ENCODE results near the gene AATF. TPM values are rescaled to one million over a fixed set of nuclear protein-coding genes. Genes with fewer than 3 reads are reported as not detected.
A peak's percentile ranks its signal among the peaks of the same experiment; 100 is the strongest.

AATF gene
- total RNA-seq, 1 experiment from 2014 or later = 61.0 TPM

DNA sequence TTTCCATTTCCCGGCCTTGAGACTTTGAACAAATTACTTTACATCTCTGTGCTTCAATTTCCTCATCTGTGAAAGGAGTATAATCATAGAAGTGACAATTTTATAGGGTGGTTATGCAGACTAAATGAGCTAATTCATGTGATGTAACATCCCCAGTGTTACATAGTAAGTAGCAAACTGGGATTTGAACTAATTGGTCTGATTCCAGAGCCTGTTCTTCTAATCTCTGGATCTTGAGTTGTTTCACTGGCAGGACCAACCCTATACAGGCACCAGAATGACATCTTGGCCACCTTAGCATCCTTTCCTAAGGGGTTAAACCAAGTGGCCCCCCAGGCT is 77.7 kb downstream of the AATF start:
- no peak for ATAC-seq
- H3K9me3 Mint-ChIP-seq = no peaks in the 10 kb centered on the region
- CTCF ChIA-PET = no interaction called here

DNA sequence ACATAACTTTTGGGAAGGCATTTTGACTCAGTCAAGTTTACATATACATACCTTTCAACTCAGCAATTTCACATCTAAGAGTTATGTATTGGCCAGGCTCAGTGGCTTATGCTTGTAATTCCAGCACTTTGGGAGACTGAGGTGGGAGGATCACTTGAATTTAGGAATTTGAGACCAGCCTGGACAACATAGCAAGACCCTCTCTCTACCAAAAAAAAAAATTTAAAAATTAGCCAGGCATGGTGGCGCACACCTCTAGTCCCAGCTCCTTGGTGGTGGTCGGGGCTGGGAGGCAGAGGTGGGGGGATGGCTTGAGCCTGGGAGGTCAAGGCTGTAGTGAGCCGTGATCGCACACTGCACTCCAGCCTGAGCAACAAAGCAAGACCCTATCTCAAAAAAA is 79.3 kb downstream of the AATF start:
- no peak for DNase-seq (ENCODE audit: low spot score)
- ATAC-seq = no peak
- peaks cover 11% of the 10 kb centered on the region for H3K9me3 Mint-ChIP-seq
- no peaks in the 10 kb centered on the region for H3K27me3 Mint-ChIP-seq (ENCODE audit: low read depth)
- no peak overlapping the region for H3K4me3 Mint-ChIP-seq
- ChIA-PET CTCF (no interaction called here), POLR2A (interaction anchor here (0.5 kb wide), 1 partner anchor 370 kb away, joined by 3 read pairs; no protein-coding TSS in a partner anchor)
- peaks cover 5% of the 10 kb centered on the region; the same call in 1 of the 2 replicates for H3K4me1 Mint-ChIP-seq
- TF ChIP-seq ZNF121 (CRISPR knock-in tag; IDR thresholded peaks at IDR 0.05) (peak; percentile 14; the same call in 1 of the 2 replicates), OVOL2 (CRISPR knock-in tag; IDR thresholded peaks at IDR 0.05; ENCODE audit: borderline replicate concordance) (no peak)
- no peak overlapping the region for H3K27ac Mint-ChIP-seq
- peaks cover 13% of the 10 kb centered on the region for H3K36me3 Mint-ChIP-seq

More for the DNA sequence above, 77.7 kb downstream of the AATF start:
- Mint-ChIP-seq H3K4me3 (no peak overlapping the region), H3K27ac (no peak overlapping the region), H3K4me1 (peaks cover 5% of the 10 kb centered on the region; the same call in 1 of the 2 replicates), H3K36me3 (peaks cover 2% of the 10 kb centered on the region), H3K27me3 (ENCODE audit: low read depth) (no peaks in the 10 kb centered on the region)
- DNase-seq (ENCODE audit: low spot score) = no peak
- TF ChIP-seq, protein P1, sequence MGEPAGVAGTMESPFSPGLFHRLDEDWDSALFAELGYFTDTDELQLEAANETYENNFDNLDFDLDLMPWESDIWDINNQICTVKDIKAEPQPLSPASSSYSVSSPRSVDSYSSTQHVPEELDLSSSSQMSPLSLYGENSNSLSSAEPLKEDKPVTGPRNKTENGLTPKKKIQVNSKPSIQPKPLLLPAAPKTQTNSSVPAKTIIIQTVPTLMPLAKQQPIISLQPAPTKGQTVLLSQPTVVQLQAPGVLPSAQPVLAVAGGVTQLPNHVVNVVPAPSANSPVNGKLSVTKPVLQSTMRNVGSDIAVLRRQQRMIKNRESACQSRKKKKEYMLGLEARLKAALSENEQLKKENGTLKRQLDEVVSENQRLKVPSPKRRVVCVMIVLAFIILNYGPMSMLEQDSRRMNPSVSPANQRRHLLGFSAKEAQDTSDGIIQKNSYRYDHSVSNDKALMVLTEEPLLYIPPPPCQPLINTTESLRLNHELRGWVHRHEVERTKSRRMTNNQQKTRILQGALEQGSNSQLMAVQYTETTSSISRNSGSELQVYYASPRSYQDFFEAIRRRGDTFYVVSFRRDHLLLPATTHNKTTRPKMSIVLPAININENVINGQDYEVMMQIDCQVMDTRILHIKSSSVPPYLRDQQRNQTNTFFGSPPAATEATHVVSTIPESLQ (CRISPR knock-in tag; IDR thresholded peaks at IDR 0.05) = no peak
- TF ChIP-seq CREB1 (CRISPR knock-in tag; IDR thresholded peaks at IDR 0.05) = no peak
- TF ChIP-seq ZNF263 (CRISPR knock-in tag; IDR thresholded peaks at IDR 0.05; ENCODE audit: low read depth) = no peak
- TF ChIP-seq, protein P2, sequence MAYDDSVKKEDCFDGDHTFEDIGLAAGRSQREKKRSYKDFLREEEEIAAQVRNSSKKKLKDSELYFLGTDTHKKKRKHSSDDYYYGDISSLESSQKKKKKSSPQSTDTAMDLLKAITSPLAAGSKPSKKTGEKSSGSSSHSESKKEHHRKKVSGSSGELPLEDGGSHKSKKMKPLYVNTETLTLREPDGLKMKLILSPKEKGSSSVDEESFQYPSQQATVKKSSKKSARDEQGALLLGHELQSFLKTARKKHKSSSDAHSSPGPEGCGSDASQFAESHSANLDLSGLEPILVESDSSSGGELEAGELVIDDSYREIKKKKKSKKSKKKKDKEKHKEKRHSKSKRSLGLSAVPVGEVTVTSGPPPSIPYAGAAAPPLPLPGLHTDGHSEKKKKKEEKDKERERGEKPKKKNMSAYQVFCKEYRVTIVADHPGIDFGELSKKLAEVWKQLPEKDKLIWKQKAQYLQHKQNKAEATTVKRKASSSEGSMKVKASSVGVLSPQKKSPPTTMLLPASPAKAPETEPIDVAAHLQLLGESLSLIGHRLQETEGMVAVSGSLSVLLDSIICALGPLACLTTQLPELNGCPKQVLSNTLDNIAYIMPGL (CRISPR knock-in tag; IDR thresholded peaks at IDR 0.05) = no peak
- no peak for TF ChIP-seq ZBTB21 (CRISPR knock-in tag; IDR thresholded peaks at IDR 0.05; ENCODE audit: borderline replicate concordance)
- POLR2A ChIA-PET = no interaction called here

DNA sequence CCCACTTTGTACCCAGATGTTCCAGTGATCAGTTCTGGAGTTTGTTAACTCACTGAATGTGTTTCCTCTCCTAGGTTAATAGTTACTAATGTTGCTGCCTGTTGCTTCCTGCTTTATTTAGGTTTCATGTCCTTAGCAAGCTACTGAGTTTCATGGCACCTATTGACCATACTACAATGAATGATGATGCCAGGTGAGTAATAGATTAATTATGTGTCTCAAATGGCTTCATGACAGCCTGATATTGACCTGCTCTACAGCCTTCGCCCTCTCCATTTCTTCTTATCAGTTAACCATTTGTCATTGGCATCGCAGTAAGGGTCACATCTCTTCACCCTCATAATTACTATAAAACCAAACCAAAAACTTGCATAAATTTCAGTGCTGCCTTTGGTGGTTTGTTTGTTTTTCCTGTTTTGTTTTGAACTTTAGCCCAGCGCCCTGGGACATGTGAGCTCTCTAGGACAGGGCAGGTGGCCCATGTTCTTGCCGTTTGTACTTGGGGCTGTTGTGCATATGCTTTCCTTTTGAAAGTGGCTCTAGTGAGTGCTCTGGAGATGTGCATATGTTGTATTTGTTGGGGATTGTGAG is 82.8 kb downstream of the AATF start:
- ATAC-seq (no peak), DNase-seq (ENCODE audit: low spot score) (no peak)
- Mint-ChIP-seq H3K36me3 (peaks cover 32% of the 10 kb centered on the region), H3K27me3 (ENCODE audit: low read depth) (no peaks in the 10 kb centered on the region), H3K9me3 (peaks cover 19% of the 10 kb centered on the region), H3K27ac (no peak overlapping the region), H3K4me3 (no peak overlapping the region), H3K4me1 (peaks cover 6% of the 10 kb centered on the region)
- TF ChIP-seq, protein P3, sequence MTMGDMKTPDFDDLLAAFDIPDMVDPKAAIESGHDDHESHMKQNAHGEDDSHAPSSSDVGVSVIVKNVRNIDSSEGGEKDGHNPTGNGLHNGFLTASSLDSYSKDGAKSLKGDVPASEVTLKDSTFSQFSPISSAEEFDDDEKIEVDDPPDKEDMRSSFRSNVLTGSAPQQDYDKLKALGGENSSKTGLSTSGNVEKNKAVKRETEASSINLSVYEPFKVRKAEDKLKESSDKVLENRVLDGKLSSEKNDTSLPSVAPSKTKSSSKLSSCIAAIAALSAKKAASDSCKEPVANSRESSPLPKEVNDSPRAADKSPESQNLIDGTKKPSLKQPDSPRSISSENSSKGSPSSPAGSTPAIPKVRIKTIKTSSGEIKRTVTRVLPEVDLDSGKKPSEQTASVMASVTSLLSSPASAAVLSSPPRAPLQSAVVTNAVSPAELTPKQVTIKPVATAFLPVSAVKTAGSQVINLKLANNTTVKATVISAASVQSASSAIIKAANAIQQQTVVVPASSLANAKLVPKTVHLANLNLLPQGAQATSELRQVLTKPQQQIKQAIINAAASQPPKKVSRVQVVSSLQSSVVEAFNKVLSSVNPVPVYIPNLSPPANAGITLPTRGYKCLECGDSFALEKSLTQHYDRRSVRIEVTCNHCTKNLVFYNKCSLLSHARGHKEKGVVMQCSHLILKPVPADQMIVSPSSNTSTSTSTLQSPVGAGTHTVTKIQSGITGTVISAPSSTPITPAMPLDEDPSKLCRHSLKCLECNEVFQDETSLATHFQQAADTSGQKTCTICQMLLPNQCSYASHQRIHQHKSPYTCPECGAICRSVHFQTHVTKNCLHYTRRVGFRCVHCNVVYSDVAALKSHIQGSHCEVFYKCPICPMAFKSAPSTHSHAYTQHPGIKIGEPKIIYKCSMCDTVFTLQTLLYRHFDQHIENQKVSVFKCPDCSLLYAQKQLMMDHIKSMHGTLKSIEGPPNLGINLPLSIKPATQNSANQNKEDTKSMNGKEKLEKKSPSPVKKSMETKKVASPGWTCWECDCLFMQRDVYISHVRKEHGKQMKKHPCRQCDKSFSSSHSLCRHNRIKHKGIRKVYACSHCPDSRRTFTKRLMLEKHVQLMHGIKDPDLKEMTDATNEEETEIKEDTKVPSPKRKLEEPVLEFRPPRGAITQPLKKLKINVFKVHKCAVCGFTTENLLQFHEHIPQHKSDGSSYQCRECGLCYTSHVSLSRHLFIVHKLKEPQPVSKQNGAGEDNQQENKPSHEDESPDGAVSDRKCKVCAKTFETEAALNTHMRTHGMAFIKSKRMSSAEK (CRISPR knock-in tag; IDR thresholded peaks at IDR 0.05; ENCODE audit: borderline replicate concordance) = no peak
- TF ChIP-seq SMAD3 (CRISPR knock-in tag; IDR thresholded peaks at IDR 0.05; ENCODE audit: borderline replicate concordance) = no peak
- TF ChIP-seq ZBTB21 (CRISPR knock-in tag; IDR thresholded peaks at IDR 0.05; ENCODE audit: borderline replicate concordance) = no peak
- no peak for TF ChIP-seq GRHL2 (CRISPR knock-in tag; IDR thresholded peaks at IDR 0.05; ENCODE audit: insufficient replicate concordance, severe bottlenecking)
- TF ChIP-seq, protein P4, sequence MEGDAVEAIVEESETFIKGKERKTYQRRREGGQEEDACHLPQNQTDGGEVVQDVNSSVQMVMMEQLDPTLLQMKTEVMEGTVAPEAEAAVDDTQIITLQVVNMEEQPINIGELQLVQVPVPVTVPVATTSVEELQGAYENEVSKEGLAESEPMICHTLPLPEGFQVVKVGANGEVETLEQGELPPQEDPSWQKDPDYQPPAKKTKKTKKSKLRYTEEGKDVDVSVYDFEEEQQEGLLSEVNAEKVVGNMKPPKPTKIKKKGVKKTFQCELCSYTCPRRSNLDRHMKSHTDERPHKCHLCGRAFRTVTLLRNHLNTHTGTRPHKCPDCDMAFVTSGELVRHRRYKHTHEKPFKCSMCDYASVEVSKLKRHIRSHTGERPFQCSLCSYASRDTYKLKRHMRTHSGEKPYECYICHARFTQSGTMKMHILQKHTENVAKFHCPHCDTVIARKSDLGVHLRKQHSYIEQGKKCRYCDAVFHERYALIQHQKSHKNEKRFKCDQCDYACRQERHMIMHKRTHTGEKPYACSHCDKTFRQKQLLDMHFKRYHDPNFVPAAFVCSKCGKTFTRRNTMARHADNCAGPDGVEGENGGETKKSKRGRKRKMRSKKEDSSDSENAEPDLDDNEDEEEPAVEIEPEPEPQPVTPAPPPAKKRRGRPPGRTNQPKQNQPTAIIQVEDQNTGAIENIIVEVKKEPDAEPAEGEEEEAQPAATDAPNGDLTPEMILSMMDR (IDR thresholded peaks at IDR 0.05) = no peak
- TF ChIP-seq CREB1 (CRISPR knock-in tag; IDR thresholded peaks at IDR 0.05) = no peak
- no peak for TF ChIP-seq TEAD1 (CRISPR knock-in tag; IDR thresholded peaks at IDR 0.05)
- TF ChIP-seq ZNF671 (CRISPR knock-in tag; IDR thresholded peaks at IDR 0.05) = no peak
- no peak for TF ChIP-seq NR2C2 (CRISPR knock-in tag; IDR thresholded peaks at IDR 0.05)
- ChIA-PET CTCF (no interaction called here), POLR2A (no interaction called here)

Data from WTC11 (cell line).